Measurements from ENCODE around the gene ABCA4. TPM values are rescaled to one million over a fixed set of nuclear protein-coding genes. Genes with fewer than 3 reads are reported as not detected.

Gene ABCA4
- total RNA-seq, 1 donor from 2014 or later = 0.49 TPM

DNA sequence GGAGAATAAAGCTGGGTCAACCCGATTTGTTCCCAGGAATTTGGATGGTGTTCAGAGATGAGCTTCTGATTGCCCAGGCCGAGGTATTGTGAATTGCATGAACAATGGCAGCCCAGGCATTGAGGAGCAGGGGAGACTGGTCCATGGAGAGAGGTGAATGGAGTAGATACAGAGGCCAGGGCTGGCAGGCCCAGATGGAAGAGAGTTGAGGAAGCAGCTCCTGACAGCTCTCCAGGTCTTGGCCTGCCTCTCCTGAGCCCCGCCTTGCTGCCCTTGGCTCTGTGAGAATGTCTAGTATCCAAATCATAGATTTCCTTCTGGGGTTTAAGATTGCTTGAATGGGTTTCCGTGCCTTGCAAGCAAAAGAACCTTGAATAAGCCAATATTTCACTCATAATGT, 11.5 kb downstream of the ABCA4 start:
- intact Hi-C loops (cut with DNase I) = no loop called here
- no peak for DNase-seq (ENCODE audit: extremely low spot score in 2 of 2)

DNA sequence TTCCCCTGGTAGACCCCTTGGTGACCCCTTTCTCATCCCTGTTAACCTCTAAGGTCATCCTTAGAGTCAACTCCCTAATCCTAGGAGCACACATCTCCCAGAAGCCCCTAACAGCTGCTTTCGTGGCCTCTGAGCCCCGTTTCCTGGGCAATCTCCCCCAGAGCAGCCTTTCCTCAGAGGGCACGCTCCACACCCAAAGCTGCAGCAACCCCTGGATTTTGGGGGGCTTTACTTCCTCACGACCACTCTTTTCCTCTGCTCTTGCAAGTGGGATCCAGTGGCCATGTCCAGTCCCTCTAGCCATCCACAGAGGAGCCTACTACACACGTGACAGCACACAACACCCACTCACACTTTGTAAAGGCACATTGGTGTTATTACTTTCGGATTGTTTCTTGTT, 13.8 kb downstream of the ABCA4 start:
- H3K9me3 ChIP-seq = no peaks in the 10 kb centered on the region
- no peak overlapping the region for H3K27ac ChIP-seq
- TF ChIP-seq POLR2A (IDR thresholded peaks at IDR 0.05) (no peak), POLR2AphosphoS5 (IDR thresholded peaks at IDR 0.05; ENCODE audit: insufficient read depth in 1 of 2, low read depth in 1 of 2) (no peak)
- TF ChIP-seq, protein P1, sequence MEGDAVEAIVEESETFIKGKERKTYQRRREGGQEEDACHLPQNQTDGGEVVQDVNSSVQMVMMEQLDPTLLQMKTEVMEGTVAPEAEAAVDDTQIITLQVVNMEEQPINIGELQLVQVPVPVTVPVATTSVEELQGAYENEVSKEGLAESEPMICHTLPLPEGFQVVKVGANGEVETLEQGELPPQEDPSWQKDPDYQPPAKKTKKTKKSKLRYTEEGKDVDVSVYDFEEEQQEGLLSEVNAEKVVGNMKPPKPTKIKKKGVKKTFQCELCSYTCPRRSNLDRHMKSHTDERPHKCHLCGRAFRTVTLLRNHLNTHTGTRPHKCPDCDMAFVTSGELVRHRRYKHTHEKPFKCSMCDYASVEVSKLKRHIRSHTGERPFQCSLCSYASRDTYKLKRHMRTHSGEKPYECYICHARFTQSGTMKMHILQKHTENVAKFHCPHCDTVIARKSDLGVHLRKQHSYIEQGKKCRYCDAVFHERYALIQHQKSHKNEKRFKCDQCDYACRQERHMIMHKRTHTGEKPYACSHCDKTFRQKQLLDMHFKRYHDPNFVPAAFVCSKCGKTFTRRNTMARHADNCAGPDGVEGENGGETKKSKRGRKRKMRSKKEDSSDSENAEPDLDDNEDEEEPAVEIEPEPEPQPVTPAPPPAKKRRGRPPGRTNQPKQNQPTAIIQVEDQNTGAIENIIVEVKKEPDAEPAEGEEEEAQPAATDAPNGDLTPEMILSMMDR (IDR thresholded peaks at IDR 0.05) = no peak
- no peak for DNase-seq (ENCODE audit: extremely low spot score in 2 of 2)
- H3K4me1 ChIP-seq = no peaks in the 10 kb centered on the region
- intact Hi-C loops (cut with DNase I) = no loop called here
- H3K27me3 ChIP-seq = no peaks in the 10 kb centered on the region
- no peaks in the 10 kb centered on the region for H3K36me3 ChIP-seq
- no peak overlapping the region for H3K4me3 ChIP-seq

More for the DNA sequence above, 11.5 kb downstream of the ABCA4 start:
- H3K36me3 ChIP-seq = no peaks in the 10 kb centered on the region
- no peaks in the 10 kb centered on the region for H3K9me3 ChIP-seq
- H3K27me3 ChIP-seq = no peaks in the 10 kb centered on the region
- no peak for TF ChIP-seq POLR2A (IDR thresholded peaks at IDR 0.05)
- no peak for TF ChIP-seq POLR2AphosphoS5 (IDR thresholded peaks at IDR 0.05; ENCODE audit: insufficient read depth in 1 of 2, low read depth in 1 of 2)
- TF ChIP-seq, protein P1 (IDR thresholded peaks at IDR 0.05) = no peak
- no peak overlapping the region for H3K4me3 ChIP-seq
- H3K27ac ChIP-seq = no peak overlapping the region
- H3K4me1 ChIP-seq = no peaks in the 10 kb centered on the region

DNA sequence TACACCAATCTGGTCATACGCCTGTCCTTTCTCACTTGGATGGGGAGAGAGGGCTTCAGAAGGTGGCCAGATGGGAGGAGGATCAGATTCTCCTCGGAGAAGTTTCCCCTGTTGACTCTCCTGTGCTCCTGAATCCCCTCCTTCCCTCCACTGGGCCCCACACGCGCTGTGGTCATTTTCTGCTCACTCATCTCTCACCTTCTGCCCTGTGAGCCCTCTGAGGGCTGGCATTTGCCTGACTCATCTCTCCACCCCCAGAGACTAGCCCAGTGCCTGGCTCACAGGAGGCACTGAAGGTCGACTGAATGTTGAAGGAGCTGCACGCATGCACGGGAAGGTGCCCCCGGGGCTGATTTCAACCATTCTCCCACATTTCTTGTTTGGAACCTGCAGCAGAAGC, 14.2 kb downstream of the ABCA4 start:
- H3K4me1 ChIP-seq = peaks cover under 1% of the 10 kb centered on the region
- intact Hi-C loops (cut with DNase I) = no loop called here
- no peaks in the 10 kb centered on the region for H3K9me3 ChIP-seq
- H3K27ac ChIP-seq = no peak overlapping the region
- no peaks in the 10 kb centered on the region for H3K27me3 ChIP-seq
- TF ChIP-seq, protein P1 (IDR thresholded peaks at IDR 0.05) = no peak
- TF ChIP-seq POLR2AphosphoS5 (IDR thresholded peaks at IDR 0.05; ENCODE audit: insufficient read depth in 1 of 2, low read depth in 1 of 2) (no peak), POLR2A (IDR thresholded peaks at IDR 0.05) (no peak)
- DNase-seq (ENCODE audit: extremely low spot score in 2 of 2) = no peak
- H3K36me3 ChIP-seq = no peaks in the 10 kb centered on the region
- no peak overlapping the region for H3K4me3 ChIP-seq

DNA sequence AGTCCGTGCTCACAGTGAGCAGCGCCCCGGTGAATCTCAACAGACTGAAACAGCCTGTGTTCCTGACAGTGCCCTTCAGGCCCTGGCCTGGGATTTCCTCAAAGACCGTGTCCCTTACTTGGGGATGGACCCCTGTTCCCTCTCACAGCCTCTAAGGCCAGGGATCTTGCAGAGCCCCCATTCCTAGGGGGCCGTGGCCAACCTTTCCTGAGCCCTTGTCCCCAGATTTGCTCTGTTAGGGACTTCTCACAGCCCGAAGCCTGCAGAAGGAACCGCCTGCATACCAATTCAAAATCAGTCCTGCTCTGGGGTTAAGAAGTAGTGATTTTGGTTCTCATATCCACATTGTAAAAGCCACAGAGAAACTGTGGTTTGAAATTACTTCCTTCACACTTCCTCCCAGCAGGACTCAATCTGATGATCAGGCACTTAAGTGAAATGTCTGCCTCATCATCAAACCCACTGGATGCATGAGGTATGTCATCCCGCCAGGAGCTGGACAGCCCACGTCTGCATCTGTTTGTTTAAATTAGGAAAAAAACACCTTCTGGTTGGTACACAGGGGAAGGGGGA, 14.9 kb downstream of the ABCA4 start:
- no peak for DNase-seq (ENCODE audit: extremely low spot score in 2 of 2)
- peaks cover 7% of the 10 kb centered on the region for H3K4me1 ChIP-seq
- no peak overlapping the region for H3K27ac ChIP-seq
- H3K27me3 ChIP-seq = no peaks in the 10 kb centered on the region
- TF ChIP-seq POLR2AphosphoS5 (IDR thresholded peaks at IDR 0.05; ENCODE audit: insufficient read depth in 1 of 2, low read depth in 1 of 2) (no peak), POLR2A (IDR thresholded peaks at IDR 0.05) (no peak)
- TF ChIP-seq, protein P1 (IDR thresholded peaks at IDR 0.05) = no peak
- H3K4me3 ChIP-seq = no peak overlapping the region
- H3K36me3 ChIP-seq = no peaks in the 10 kb centered on the region
- intact Hi-C loops (cut with DNase I) = no loop called here
- no peaks in the 10 kb centered on the region for H3K9me3 ChIP-seq

DNA sequence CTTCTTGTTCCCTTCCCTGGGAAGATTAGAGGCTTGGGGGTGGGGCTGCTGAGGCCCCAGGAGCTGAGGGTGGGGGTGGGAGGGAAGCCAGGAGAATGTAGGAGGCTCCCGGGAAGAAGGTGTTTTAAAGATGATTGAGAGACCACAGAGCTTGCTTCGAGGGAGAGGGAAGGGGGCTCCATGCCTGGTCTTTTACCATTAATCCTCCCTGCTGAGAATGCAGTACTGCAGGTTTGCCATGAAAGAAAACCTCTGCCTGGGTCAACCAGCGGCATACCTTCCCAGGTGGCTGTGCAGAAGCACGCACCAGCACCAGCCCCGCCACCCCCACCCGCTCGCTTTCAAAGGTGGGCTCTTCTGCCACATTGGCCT, 15.4 kb downstream of the ABCA4 start:
- Histone ChIP-seq H3K36me3 (no peaks in the 10 kb centered on the region), H3K4me1 (peaks cover 12% of the 10 kb centered on the region), H3K4me3 (no peak overlapping the region), H3K27ac (no peak overlapping the region), H3K9me3 (no peaks in the 10 kb centered on the region), H3K27me3 (no peaks in the 10 kb centered on the region)
- TF ChIP-seq, protein P1 (IDR thresholded peaks at IDR 0.05) = no peak
- TF ChIP-seq POLR2A (IDR thresholded peaks at IDR 0.05) (no peak), POLR2AphosphoS5 (IDR thresholded peaks at IDR 0.05; ENCODE audit: insufficient read depth in 1 of 2, low read depth in 1 of 2) (no peak)
- DNase-seq (ENCODE audit: extremely low spot score in 2 of 2) = no peak
- intact Hi-C loops (cut with DNase I) = no loop called here
